ENCODE data around the gene TPST1. TPM values are rescaled to one million over a fixed set of nuclear protein-coding genes. Genes with fewer than 3 reads are reported as not detected.
"Not testable (repeated sequence)": the region's sequence is repeated elsewhere in the genome, so short reads cannot be mapped to it uniquely, and the experiment has no call there.

TPST1 gene
- total RNA-seq, 1 donor from 2014 or later = 16.7 TPM

- TF ChIP-seq CTCF (conservative IDR thresholded peaks at IDR 0.05; ENCODE audit: low read depth, low read length) = no peak
- H3K4me3 ChIP-seq (ENCODE audit: low read depth, low read length) = no peak overlapping the region
- DNase-seq (ENCODE audit: low read depth) = no peak
These were observed 105.5 kb downstream of the TPST1 start for GRCh38 chr7:66310620-66311019.

GRCh38 chr7:66313886-66314568 lies 108.9 kb downstream of the TPST1 start:
- DNase-seq (ENCODE audit: low read depth) = no peak
- TF ChIP-seq CTCF (conservative IDR thresholded peaks at IDR 0.05; ENCODE audit: low read depth, low read length) = no peak
- H3K4me3 ChIP-seq (ENCODE audit: low read depth, low read length) = no peak overlapping the region

GRCh38 chr7:66315192-66315591 lies 110.1 kb downstream of the TPST1 start:
- H3K4me3 ChIP-seq (ENCODE audit: low read depth, low read length) = no peak overlapping the region
- TF ChIP-seq CTCF (conservative IDR thresholded peaks at IDR 0.05; ENCODE audit: low read depth, low read length) = no peak
- DNase-seq (ENCODE audit: low read depth) = no peak

GRCh38 chr7:66319407-66319979 lies 114.4 kb downstream of the TPST1 start:
- DNase-seq (ENCODE audit: low read depth) = no peak
- H3K4me3 ChIP-seq (ENCODE audit: low read depth, low read length) = no peak overlapping the region
- TF ChIP-seq CTCF (conservative IDR thresholded peaks at IDR 0.05; ENCODE audit: low read depth, low read length) = no peak

- no peak for TF ChIP-seq CTCF (conservative IDR thresholded peaks at IDR 0.05; ENCODE audit: low read depth, low read length)
- no peak for DNase-seq (ENCODE audit: low read depth)
- no peak overlapping the region for H3K4me3 ChIP-seq (ENCODE audit: low read depth, low read length)
These were observed 116.1 kb downstream of the TPST1 start for GRCh38 chr7:66321283-66321682.

- no peak for TF ChIP-seq CTCF (conservative IDR thresholded peaks at IDR 0.05; ENCODE audit: low read depth, low read length)
- H3K4me3 ChIP-seq (ENCODE audit: low read depth, low read length) = no peak overlapping the region
- no peak for DNase-seq (ENCODE audit: low read depth)
These were observed 118.1 kb downstream of the TPST1 start for GRCh38 chr7:66323114-66323796.

- DNase-seq (ENCODE audit: low read depth); H3K4me3 ChIP-seq (ENCODE audit: low read depth, low read length): not testable (repeated sequence)
These were observed 119.9 kb downstream of the TPST1 start for GRCh38 chr7:66324985-66325384.
